Esophagus mucosa (tissue), 1 donor: Measurements from ENCODE around the gene DBX1. TPM values are rescaled to one million over a fixed set of nuclear protein-coding genes. Genes with fewer than 3 reads are reported as not detected.
"Not testable (repeated sequence)": the region's sequence is repeated elsewhere in the genome, so short reads cannot be mapped to it uniquely, and the experiment has no call there.

Experiments
- ATAC-seq: fragments of 200-7000 bp; cut with Tn5 transposase; one replicate; pipeline ENCODE4 v1.9.1; 2020
- total RNA-seq: library from RNA; stranded (reverse); gene quantifications from one replicate; pipeline ENCODE4 v1.2.4, GENCODE V29; 2023
- donor health status: DM: yes; HTN: yes; CAD: no.

The DBX1 gene
- not detected for total RNA-seq

- ATAC-seq = no peak
Observed at GRCh38 chr11:20160425-20161229, at the start of gene DBX1. DBX1 (minus strand) TSS chr11:20160475; CDS start chr11:20160324, 151 bp downstream.

GRCh38 chr11:20208622-20209111 is 48.4 kb upstream of the DBX1 start:
- no peak for ATAC-seq

GRCh38 chr11:20207781-20208621 is 47.7 kb upstream of the DBX1 start:
- ATAC-seq = no peak

GRCh38 chr11:20205807-20206206 is 45.5 kb upstream of the DBX1 start:
- ATAC-seq = no peak

GRCh38 chr11:20204681-20205080 is 44.4 kb upstream of the DBX1 start:
- no peak for ATAC-seq

GRCh38 chr11:20203831-20204230 is 43.6 kb upstream of the DBX1 start:
- ATAC-seq = no peak

GRCh38 chr11:20201231-20201630 is 41.0 kb upstream of the DBX1 start:
- no peak for ATAC-seq

- not testable (repeated sequence) for ATAC-seq
Observed at GRCh38 chr11:20200331-20200955, 40.2 kb upstream of the DBX1 start.

GRCh38 chr11:20197881-20198280 is 37.6 kb upstream of the DBX1 start:
- no peak for ATAC-seq

- no peak for ATAC-seq
Observed at GRCh38 chr11:20194470-20194869, 34.2 kb upstream of the DBX1 start.

GRCh38 chr11:20193307-20193706 is 33.0 kb upstream of the DBX1 start:
- no peak for ATAC-seq

GRCh38 chr11:20192641-20193040 is 32.4 kb upstream of the DBX1 start:
- ATAC-seq = no peak

GRCh38 chr11:20192151-20192550 is 31.9 kb upstream of the DBX1 start:
- no peak for ATAC-seq

GRCh38 chr11:20178976-20179375 is 18.7 kb upstream of the DBX1 start:
- ATAC-seq = no peak

GRCh38 chr11:20177136-20177535 is 16.9 kb upstream of the DBX1 start:
- ATAC-seq = no peak

GRCh38 chr11:20172721-20173447 is 12.6 kb upstream of the DBX1 start:
- no peak for ATAC-seq

- ATAC-seq = no peak
Observed at GRCh38 chr11:20163783-20164481, 3.7 kb upstream of the DBX1 start.

GRCh38 chr11:20162824-20163782 is 2.8 kb upstream of the DBX1 start:
- no peak for ATAC-seq

- no peak for ATAC-seq
Observed at GRCh38 chr11:20161923-20162744, 1.9 kb upstream of the DBX1 start.
